ACHN (cell line): Measurements from ENCODE around the gene COL5A3.

Source experiments
- DNase-seq: peaks from one replicate; pipeline ENCODE4 v3.0.0-alpha.2; 2015
- in situ Hi-C: cut with HindIII; loops from 2 replicates; pipeline ENCODE4 v1.10.0; 2017; ENCODE audit warnings: low sequenced_read_pairs, low pct_ligation_motif_present, low pct_unique_long_range_greater_than_20kb

COL5A3 gene

DNA sequence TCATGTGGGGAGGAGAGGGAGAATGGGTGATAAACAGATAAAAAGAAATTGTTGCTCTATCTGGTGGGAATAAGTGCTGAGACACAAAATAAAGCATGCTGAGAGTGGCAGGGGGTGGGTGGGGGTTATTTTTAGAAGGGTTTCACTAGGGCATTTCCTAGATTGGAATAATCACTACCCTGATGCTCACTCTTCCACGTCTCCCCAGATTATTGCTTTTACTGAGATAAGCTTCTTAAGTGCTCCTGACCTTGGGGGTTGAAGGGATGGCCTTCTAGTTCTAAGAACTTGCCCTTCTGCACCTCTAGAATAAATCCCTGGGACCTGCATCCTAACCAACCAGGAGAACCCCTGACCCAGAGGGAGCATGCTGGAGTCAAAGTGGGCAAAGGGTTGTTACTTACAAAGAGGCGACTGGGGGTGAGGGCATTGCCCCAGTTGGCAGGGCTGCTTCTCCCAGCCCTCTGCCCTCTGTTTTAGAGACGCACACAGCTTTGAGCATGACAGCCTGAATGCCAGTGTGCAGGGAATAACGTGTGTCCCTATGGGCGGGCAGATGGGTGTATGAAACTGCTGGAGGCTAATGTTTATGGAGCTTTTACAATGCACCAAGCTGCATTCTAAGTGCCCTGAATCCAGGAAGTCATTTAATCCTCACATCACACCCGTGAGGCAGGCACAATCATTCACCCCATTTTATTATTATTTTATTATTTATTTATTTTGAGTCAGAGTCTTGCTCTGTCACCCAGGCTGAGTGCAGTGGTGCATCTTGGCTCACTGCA lies 3.7 kb upstream of the COL5A3 start:
- in situ Hi-C loops = no loop called here
- no peak for DNase-seq

DNA sequence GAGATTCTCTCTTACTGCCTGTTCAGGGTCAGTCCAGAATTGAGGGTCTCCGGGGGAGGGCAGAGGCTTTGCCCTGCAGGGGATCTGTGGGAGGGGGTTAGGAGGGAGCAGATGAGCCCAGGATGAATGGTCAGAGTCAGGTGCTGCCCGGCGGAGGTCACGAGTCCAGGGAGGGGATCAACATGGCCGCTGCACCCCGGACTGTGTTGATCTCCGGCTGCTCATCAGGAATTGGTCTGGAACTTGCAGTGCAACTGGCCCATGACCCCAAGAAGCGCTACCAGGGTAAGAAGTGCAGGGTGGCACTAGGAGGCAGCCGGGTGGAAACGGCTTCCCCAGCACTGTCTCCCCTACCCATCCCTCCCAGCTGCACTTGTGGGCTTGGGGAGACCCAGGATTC lies 3.0 kb upstream of the COL5A3 start, which contains the start of gene RDH8:
RDH8 (plus strand) TSS at position 168 of the 400 bp plus-strand sequence; CDS start at position 183, 15 bp downstream.
- no peak for DNase-seq
- in situ Hi-C loops = no loop called here

- in situ Hi-C loops = no loop called here
- no peak for DNase-seq
Observed at GRCh38 chr19:10011974-10012373, 1.7 kb upstream of the COL5A3 start.

- DNase-seq = no peak
- in situ Hi-C loops = no loop called here
Observed at GRCh38 chr19:10010939-10011338, 635 bp upstream of the COL5A3 start.

GRCh38 chr19:10009714-10010224 lies 535 bp downstream of the COL5A3 start:
- DNase-seq = no peak
- in situ Hi-C loops = no loop called here

DNA sequence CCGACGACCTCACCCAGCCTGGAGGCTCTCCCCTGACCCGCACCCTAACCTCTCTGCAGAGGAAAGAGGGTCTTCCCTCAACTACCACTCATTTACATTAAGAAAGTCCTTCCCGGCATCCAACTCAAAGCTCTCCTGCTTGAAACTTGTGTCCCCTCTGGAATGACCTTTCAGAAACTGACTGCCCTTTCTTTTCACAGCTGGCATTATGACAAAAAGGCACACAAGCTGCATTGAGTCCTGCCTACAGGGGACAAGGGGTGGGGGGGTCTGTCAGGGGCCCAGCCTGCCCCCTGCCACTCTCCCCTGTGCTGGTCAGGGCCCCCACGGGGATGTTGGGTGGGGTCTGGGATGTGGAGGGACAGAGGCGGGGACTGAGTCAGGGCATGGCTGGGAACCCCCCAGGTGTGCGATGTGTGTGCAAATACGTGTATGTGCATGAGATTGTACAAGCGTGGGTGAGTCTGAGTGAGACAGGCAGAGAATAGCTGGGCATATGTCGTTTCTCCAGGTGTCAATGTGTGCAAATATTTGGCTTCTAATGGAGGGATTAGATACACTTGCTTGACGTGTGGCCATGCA lies 2.0 kb downstream of the COL5A3 start:
- in situ Hi-C loops = no loop called here
- DNase-seq = no peak

GRCh38 chr19:10007371-10008183 lies 2.7 kb downstream of the COL5A3 start:
- in situ Hi-C loops = no loop called here
- no peak for DNase-seq

DNA sequence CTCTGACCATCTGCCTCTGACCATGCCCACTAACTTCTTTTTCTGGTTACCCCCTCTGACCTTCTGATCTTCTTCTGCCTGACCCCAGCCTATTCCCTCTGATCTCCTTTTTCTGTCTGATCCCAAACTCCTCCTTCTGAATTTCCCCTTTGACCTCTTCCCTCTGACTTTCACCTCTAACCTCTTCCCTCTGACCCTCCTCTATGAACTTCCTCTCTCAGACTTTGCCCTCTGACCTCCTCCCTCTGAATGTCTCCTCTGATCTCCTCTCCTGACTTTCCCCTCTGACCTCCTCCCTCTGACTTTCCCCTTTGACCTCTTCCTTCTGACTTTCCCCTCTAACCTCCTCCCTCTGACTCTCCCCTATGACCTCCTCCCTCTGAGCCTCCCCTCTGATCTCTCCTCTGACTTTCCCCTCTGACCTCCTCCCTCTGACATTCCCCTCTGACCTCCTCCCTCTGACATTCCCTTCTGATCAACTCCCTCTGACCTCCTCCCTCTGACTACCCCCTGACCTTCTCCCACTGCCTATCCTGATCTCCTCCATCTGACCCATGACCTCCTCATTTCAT lies 3.5 kb downstream of the COL5A3 start:
- in situ Hi-C loops = no loop called here

GRCh38 chr19:10006335-10006708 lies 4.0 kb downstream of the COL5A3 start:
- in situ Hi-C loops = no loop called here
- no peak for DNase-seq

More for the DNA sequence above, 3.5 kb downstream of the COL5A3 start:
- no peak for DNase-seq

DNA sequence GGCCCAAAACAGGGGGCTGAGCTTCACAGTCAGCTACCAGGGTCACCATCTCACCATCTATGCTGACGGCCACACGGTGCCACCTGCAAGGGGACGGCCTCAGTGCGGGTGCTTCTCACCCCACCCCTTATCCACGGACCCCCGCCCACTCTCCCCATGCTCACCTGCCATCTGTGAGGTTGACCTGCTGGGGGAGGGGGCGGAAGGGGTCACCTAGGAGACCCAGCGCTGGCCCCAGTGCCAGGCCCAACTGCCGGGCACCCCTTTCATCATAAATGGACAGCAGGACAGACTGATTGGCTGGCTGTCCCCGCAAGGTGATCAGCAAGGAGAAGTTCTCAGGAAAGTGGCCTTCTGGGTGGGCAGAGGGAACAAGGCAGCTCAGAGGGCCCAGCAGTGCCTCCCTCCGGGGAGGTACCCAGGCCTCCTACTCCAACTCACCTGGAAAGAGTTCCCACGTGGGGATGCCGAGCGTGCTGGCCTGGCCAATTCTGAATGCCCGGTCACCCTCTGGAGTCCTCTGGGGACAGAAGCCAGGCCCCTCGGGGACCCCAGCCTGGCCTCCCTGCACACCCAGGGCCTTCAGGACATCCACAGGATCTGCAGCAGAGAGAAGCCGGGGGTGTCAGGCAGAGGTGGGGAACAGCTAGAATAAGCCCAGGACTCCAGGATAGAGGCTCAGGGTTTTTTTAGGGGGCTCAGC lies 4.5 kb downstream of the COL5A3 start:
- no peak for DNase-seq
- in situ Hi-C loops = no loop called here

- DNase-seq = no peak
- in situ Hi-C loops = no loop called here
Observed at GRCh38 chr19:10004617-10005016, 5.7 kb downstream of the COL5A3 start.

- no peak for DNase-seq
- in situ Hi-C loops = no loop called here
Observed at GRCh38 chr19:10003271-10003670, 7.0 kb downstream of the COL5A3 start.

GRCh38 chr19:10001899-10002298 lies 8.4 kb downstream of the COL5A3 start:
- DNase-seq = peak; percentile 21
- in situ Hi-C loops = no loop called here

DNA sequence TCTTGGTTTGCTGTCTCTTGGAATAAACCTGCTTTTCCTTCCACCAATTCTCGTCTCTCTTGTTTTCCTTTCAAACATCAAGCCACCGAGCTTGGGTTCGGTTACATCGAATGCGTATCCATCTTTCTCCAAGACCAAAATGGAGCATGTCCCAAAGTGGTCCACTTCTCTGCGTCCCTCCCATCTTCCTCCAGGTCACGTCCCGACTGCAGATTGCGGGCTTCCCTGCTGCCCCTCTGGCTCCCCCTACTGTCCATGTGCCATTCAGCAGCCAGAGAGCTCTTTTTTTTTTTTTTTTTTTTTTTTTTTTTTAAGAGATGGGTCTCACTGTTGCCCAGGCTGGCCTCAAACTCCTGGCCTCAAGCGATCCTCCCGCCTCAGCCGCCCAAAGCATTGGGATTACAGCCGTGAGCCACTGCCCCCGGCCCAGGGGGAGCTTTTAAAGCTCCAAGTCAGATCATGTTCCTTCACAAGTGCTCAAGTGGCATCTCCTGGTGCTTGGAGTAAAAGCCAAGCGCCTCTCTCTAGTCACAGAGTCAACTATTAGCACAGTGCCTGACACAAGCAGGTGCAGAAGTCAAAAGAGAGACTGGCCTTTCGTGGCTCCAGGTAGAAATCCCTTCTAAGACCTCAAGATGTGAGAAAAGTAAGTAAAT lies 10.0 kb downstream of the COL5A3 start:
- in situ Hi-C loops = no loop called here
- peak; percentile 61 for DNase-seq

- no peak for DNase-seq
- in situ Hi-C loops = no loop called here
Observed at GRCh38 chr19:9996541-9996940, 13.8 kb downstream of the COL5A3 start.

DNA sequence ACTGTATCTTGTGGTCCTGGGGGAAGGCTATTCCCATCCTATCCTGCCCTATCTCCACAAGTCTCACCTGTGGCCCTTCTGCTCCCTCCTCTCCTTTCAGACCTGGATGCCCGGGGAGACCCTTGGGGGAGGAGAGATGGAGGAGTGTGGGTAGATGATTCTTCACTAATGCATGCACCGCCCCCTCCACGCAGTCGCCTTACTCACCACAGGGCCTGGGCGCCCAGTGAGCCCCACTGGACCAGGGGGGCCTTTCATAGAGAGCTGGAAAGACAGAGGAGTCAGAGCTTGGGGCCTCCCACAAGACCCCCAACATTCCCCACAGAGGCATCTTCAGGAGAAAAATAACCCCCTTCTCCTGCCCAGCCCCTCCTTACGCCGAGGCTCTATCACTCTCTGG lies 14.3 kb downstream of the COL5A3 start:
- no peak for DNase-seq
- in situ Hi-C loops = no loop called here

DNA sequence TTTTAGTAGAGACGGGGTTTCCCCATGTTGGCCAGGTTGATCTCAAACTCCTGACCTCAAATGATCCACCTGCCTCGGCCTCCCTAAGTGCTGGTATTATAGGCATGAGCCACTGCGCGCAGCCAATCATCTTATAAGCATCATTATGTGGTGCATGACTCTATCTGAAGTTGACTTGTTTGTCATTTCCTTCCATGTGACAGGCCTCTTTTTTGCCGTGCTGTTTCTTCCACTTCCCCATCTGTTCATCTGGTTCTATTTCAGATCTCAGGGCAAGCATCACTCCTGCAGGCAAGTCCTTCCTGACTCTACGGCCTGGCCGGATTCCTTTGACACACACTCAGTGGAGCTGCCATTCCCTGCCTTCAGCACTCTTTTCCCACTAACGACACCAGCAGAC lies 15.2 kb downstream of the COL5A3 start:
- in situ Hi-C loops = no loop called here
- no peak for DNase-seq
